K562 (cell line): ENCODE data around the gene BBC3. TPM values are rescaled to one million over a fixed set of nuclear protein-coding genes. Genes with fewer than 3 reads are reported as not detected.

Source experiments
- ATAC-seq: fragments of 200-7000 bp; cut with Tn5 transposase; 3 replicates; pipeline ENCODE4 v1.9.1; 2020; ENCODE audit warnings: moderate library complexity
- BruUV-seq: library from RNA; stranded (reverse); fragments of 400-500 nt; replicated peaks from 2 replicates; lab custom pipeline; 2021; lab: Mats Ljungman, UMichigan
- CTCF ChIA-PET: fragments of 300-600 bp; formaldehyde crosslinking; extraction: SDS; loops from one replicate; lab custom pipeline; 2021; ENCODE audit warnings: low intra/inter-chr PET ratio; lab: Yijun Ruan, JAX
- POLR2A ChIA-PET: fragments of 300-600, 350-650 bp; sonication (Branson Sonifier 250); formaldehyde crosslinking; extraction: SDS; loops from one replicate; lab custom pipeline; 2021; ENCODE audit warnings: antibody characterized with exemption, inconsistent platforms; lab: Yijun Ruan, JAX
- DNase-seq, 4 experiments: peaks; one replicate each; pipeline versions ENCODE4 v3.0.0 to v3.0.0-alpha.2; 2011 to 2018; ENCODE audit warnings: low spot score in 3 of 4, mixed read lengths in 3 of 4; ENCODE audit errors: extremely low read depth in 1 of 4
- FAIRE-seq: peaks from 2 replicates; lab custom pipeline; 2011; peaks lifted over from hg19 to GRCh38; lab: Jason Lieb, UNC
- H2AFZ ChIP-seq: 2 replicates; pipeline ENCODE4 v1.6.0; 2011; ENCODE audit warnings: low read depth, low read length, control low read depth, inconsistent platforms
- H3K27ac ChIP-seq: fragments of 200-600 bp; 3 replicates; pipeline ENCODE4 v1.8.0; 2011; ENCODE audit warnings: low read depth, mild to moderate bottlenecking, control low read depth, inconsistent platforms, low read length, moderate library complexity, mixed read lengths; ENCODE audit errors: extremely low read depth
- H3K27me3 ChIP-seq, 2 experiments: fragments of 300-600 bp in 1 of 2; 2 replicates in 1 of 2; 3 replicates in 1 of 2; pipeline versions ENCODE4 v1.6.0 to v1.8.0; 2011; ENCODE audit warnings: inconsistent platforms in 2 of 2, low read length in 2 of 2, mild to moderate bottlenecking in 1 of 2, mixed read lengths in 1 of 2, moderate library complexity in 1 of 2; ENCODE audit not compliant: control insufficient read depth in 2 of 2, insufficient read depth in 2 of 2
- H3K36me3 ChIP-seq: fragments of 300-600 bp; 3 replicates; pipeline ENCODE4 v1.8.0; 2011; ENCODE audit warnings: mild to moderate bottlenecking, low read length, inconsistent platforms; ENCODE audit not compliant: control insufficient read depth, insufficient read depth
- H3K4me1 ChIP-seq, 2 experiments: fragments of 200-600 bp in 1 of 2; replicated peaks in 1 of 2; 2 replicates in 1 of 2; 3 replicates in 1 of 2; pipeline versions ENCODE4 v1.5.1 to v1.8.0; 2011; ENCODE audit warnings: inconsistent platforms in 2 of 2, low read length in 2 of 2, mild to moderate bottlenecking in 1 of 2, mixed read lengths in 1 of 2, moderate library complexity in 1 of 2; ENCODE audit not compliant: control insufficient read depth in 2 of 2, insufficient read depth in 2 of 2
- H3K4me2 ChIP-seq: 2 replicates; pipeline ENCODE4 v1.6.1; 2011; ENCODE audit warnings: low read length, control low read depth, inconsistent platforms, mixed read lengths; ENCODE audit not compliant: insufficient read depth
- H3K4me3 ChIP-seq: fragments of 200-600 bp; sonication (generic), shearing (Covaris generic); 2 replicates; pipeline ENCODE4 v1.5.1; 2016; ENCODE audit warnings: control low read depth, inconsistent platforms
- H3K79me2 ChIP-seq: fragments of 200-600 bp; 3 replicates; pipeline ENCODE4 v1.8.0; 2011; ENCODE audit warnings: low read length, inconsistent platforms; ENCODE audit not compliant: control insufficient read depth, insufficient read depth
- H3K9ac ChIP-seq, 2 experiments: 2 replicates each; pipeline versions ENCODE4 v1.6.0 to v1.6.1; 2011; ENCODE audit warnings: low read depth in 2 of 2, low read length in 2 of 2, control low read depth in 1 of 2, inconsistent platforms in 1 of 2, mild to moderate bottlenecking in 1 of 2, mixed read lengths in 1 of 2; ENCODE audit not compliant: insufficient read depth in 1 of 2
- H3K9me1 ChIP-seq: one replicate; pipeline ENCODE4 v1.6.0; 2011; ENCODE audit warnings: inconsistent platforms, mild to moderate bottlenecking, low read length, moderate library complexity; ENCODE audit not compliant: control insufficient read depth, insufficient read depth
- H3K9me3 ChIP-seq: replicated peaks from 2 replicates; pipeline ENCODE4 v1.5.1; 2011; ENCODE audit warnings: low read depth, low read length, inconsistent platforms; ENCODE audit not compliant: control insufficient read depth, insufficient read depth
- H4K20me1 ChIP-seq: replicated peaks from 2 replicates; pipeline ENCODE4 v1.6.1; 2011; ENCODE audit warnings: low read length, inconsistent platforms, mixed read lengths; ENCODE audit not compliant: control insufficient read depth, insufficient read depth
- BCOR ChIP-seq: fragments of 450-650 bp; IDR thresholded peaks from 2 replicates; pipeline ENCODE4 v1.6.1; 2016
- HDAC3 ChIP-seq: fragments of 450-650 bp; IDR thresholded peaks from 2 replicates; pipeline ENCODE4 v1.6.1; 2018; ENCODE audit warnings: borderline replicate concordance, mild to moderate bottlenecking, moderate library complexity; ENCODE audit not compliant: partially characterized antibody
- HNRNPLL ChIP-seq: fragments of 200-400 bp; formaldehyde crosslinking; IDR thresholded peaks from 2 replicates; pipeline ENCODE4 v1.6.1; 2017; ENCODE audit warnings: low read length, low read depth, mild to moderate bottlenecking; ENCODE audit not compliant: poor library complexity, severe bottlenecking
- KDM1A ChIP-seq, 2 experiments: fragments of 450-650 bp; IDR thresholded peaks; 2 replicates each; pipeline ENCODE4 v1.6.1; 2016; ENCODE audit warnings: mild to moderate bottlenecking in 2 of 2
- MED1 ChIP-seq: sonication (generic); formaldehyde crosslinking; IDR thresholded peaks from 2 replicates; pipeline ENCODE4 v1.8.1; 2023; ENCODE audit warnings: missing genetic modification reagents, borderline replicate concordance
- NR3C1 ChIP-seq: sonication (generic); formaldehyde crosslinking; IDR thresholded peaks from 2 replicates; pipeline ENCODE4 v1.8.1; 2022; ENCODE audit warnings: missing genetic modification reagents
- RBM39 ChIP-seq: fragments of 200-400 bp; formaldehyde crosslinking; optimal IDR thresholded peaks from 2 replicates; pipeline ENCODE3; 2018; ENCODE audit warnings: low read depth, low read length
- RUNX1 ChIP-seq: sonication (generic); IDR thresholded peaks from 2 replicates; pipeline ENCODE4 v1.6.1; 2016; ENCODE audit warnings: antibody characterized with exemption, low read depth
- SMAD2 ChIP-seq: fragments of 150-350 bp; IDR thresholded peaks from 2 replicates; pipeline ENCODE4 v1.6.1; 2014; ENCODE audit warnings: low read depth, mild to moderate bottlenecking, low read length
- WGBS: fragments of 100-300 bp; shearing (Covaris generic); methylation state at CpG from one replicate; pipeline ENCODE4 v1.1.6; 2016; ENCODE audit warnings: low coverage, mixed read lengths; ENCODE audit not compliant: insufficient coverage; ENCODE audit errors: missing lambda C conversion rate; 5-methylcytosine and 5-hydroxymethylcytosine counted together
- in situ Hi-C: fragments of 300-500 bp; cut with MboI; formaldehyde crosslinking; loops from 4 replicates; pipeline ENCODE4 v1.15.0; 2018; ENCODE audit warnings: inconsistent platforms, mixed read lengths
- intact Hi-C: fragments of 100-400 bp; cut with micrococcal nuclease; formaldehyde crosslinking; loops from 2 replicates; pipeline ENCODE4 v1.14.2; 2022
- polyA plus RNA-seq, 8 experiments: library from polyadenylated mRNA; depleted of rRNA in 4 of 8; stranded (reverse) in 5 of 8; unstranded in 3 of 8; fragments of >200 nt; fragmentation: Nextera tagmentation in 2 of 8; fragmentation: Illumina TruSeq in 1 of 8; extraction: Ambion mirVana in 2 of 8; extraction: Trizol in 1 of 8; gene quantifications; 2 replicates each; pipeline versions ENCODE4 v1.2.1 to v1.2.3, GENCODE V29; 2011 to 2014; ENCODE audit warnings: inconsistent platforms in 1 of 8, missing spikeins in 1 of 8
- total RNA-seq, 7 experiments: library from RNA; depleted of rRNA in 6 of 7; stranded (reverse); fragments of >200 nt in 6 of 7; fragmentation: Illumina TruSeq in 2 of 7; extraction: Trizol in 2 of 7; gene quantifications; 2 replicates each; pipeline versions ENCODE4 v1.2.1 to v1.2.3, GENCODE V29; 2011 to 2021; ENCODE audit warnings: low replicate concordance in 1 of 7

Gene BBC3
- total and polyA plus RNA-seq, 9 of the 15 experiments (the other 6 are each of a cell fraction or from before 2014, with no cell fraction given) = 0.15 to 30.7 (median 4.8) TPM

DNA sequence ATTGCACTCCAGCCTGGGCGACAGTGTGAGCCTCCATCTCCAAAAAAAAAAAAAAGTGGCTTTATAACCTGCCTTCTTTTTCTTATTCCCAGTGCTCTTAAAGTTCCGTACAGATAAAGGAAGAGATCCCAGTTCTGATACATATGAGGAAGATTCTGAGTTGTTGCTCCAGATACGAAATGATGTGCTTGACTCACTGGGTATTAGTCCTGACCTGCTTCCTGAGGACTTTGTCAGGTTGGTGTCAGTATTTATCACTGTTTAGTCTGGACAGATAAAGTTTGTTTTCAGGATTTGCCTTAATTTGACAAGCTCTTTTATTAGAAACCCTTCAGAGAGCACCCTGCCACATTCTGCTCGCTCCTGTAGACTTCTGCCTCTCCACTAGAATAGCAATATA, 33.9 kb downstream of the BBC3 start:
- H3K27me3 ChIP-seq = no peaks in the 10 kb centered on the region
- POLR2A ChIA-PET = interaction anchor here (2.1 kb wide), 1 partner anchor 10 kb away, joined by 7 read pairs; no protein-coding TSS in a partner anchor
- no peak overlapping the region for H3K27ac ChIP-seq
- no peaks in the 10 kb centered on the region for H3K9me3 ChIP-seq
- no peak overlapping the region for H3K9ac ChIP-seq
- no peaks in the 10 kb centered on the region for H4K20me1 ChIP-seq
- 95% methylated on average over 4 of the region's 4 CpGs for WGBS
- no peak for FAIRE-seq
- BruUV-seq = no TSS peak
- intact Hi-C loops = no loop called here
- TF ChIP-seq NR3C1 (CRISPR knock-in tag) = no peak
- TF ChIP-seq HDAC3 = no peak
- no peak for TF ChIP-seq HNRNPLL
- TF ChIP-seq RBM39 = no peak
- TF ChIP-seq MED1 = no peak
- TF ChIP-seq KDM1A (IDR thresholded peaks at IDR 0.05) = no peak
- TF ChIP-seq SMAD2 = no peak
- no peak for TF ChIP-seq BCOR
- TF ChIP-seq RUNX1 = no peak
- TF ChIP-seq, all 486 proteins: peak for 0
- no peaks in the 10 kb centered on the region for H3K9me1 ChIP-seq
- CTCF ChIA-PET = no interaction called here
- H3K4me3 ChIP-seq = no peak overlapping the region
- H3K36me3 ChIP-seq = peaks cover 58% of the 10 kb centered on the region
- DNase-seq (no peak), ATAC-seq (no peak)
- H3K4me2 ChIP-seq = no peak overlapping the region
- H3K79me2 ChIP-seq = no peaks in the 10 kb centered on the region
- in situ Hi-C loops = no loop called here
- H2AFZ ChIP-seq = no peak overlapping the region
- H3K4me1 ChIP-seq = no peaks in the 10 kb centered on the region; a peak in 1 of 5 replicates
